NCI-H510A (cell line): ENCODE data around the gene LCA5.
"Not testable (repeated sequence)": the region's sequence is repeated elsewhere in the genome, so short reads cannot be mapped to it uniquely, and the experiment has no call there.

Experiments
- DNase-seq: peaks from one replicate; lab custom pipeline; 2025; lab: John Stamatoyannopoulos, UW

Gene LCA5

GRCh38 chr6:79467716-79468115 is 69.5 kb downstream of the LCA5 start:
- DNase-seq = peak; percentile 3

- no peak for DNase-seq
Observed at GRCh38 chr6:79466207-79466834, 70.9 kb downstream of the LCA5 start.

- DNase-seq = no peak
Observed at GRCh38 chr6:79465381-79465780, 71.8 kb downstream of the LCA5 start.

- DNase-seq = no peak
Observed at GRCh38 chr6:79463621-79464050, 73.6 kb downstream of the LCA5 start.

- DNase-seq = no peak
Observed at GRCh38 chr6:79461205-79461604, 76.0 kb downstream of the LCA5 start.

GRCh38 chr6:79455446-79455845 is 81.8 kb downstream of the LCA5 start:
- no peak for DNase-seq

DNA sequence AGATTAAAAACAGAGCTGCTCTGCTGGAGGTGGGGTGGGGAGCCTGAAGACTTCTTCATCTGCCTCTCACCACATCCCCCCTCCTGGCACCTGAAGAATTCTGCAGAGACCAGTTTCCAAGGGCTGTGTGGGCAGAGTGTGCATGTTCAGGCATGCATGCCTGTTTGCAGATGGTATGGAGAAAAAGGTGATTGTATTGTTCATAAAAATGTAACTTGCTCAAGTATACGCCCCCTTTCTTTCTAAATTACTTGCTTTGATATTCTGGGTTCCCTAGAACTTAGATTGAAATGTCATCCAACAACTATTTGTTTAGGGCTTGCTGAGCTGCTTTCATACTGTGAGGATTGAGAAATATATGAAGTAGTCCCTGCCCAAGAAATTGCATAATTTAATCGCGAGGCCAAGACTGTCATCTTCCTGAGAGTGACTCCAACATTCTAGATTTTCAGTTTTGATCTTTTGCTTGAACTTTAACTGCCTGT is 83.6 kb downstream of the LCA5 start:
- no peak for DNase-seq

DNA sequence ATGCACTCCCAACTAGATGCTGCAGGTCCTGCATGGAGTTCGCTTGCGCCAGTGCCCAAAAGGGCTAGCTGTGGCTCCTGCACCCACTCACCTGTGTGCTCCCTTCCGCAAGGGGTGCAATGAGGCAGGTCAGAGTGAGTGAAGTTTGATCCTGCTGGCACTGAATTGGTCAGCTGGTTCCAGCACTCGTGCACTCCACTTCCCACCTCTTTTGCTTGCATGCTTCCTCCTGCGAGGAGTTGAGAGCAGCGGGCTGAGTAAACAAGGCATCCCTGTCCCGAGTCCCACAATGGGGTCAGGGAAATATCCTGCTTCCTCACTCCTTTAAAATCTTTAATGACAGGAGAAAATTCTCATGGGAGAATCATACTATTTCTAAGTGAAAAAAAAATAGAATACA is 86.2 kb downstream of the LCA5 start:
- DNase-seq = no peak

- DNase-seq = no peak
Observed at GRCh38 chr6:79446006-79446405, 91.2 kb downstream of the LCA5 start.

GRCh38 chr6:79443876-79444275 is 93.4 kb downstream of the LCA5 start:
- not testable (repeated sequence) for DNase-seq

DNA sequence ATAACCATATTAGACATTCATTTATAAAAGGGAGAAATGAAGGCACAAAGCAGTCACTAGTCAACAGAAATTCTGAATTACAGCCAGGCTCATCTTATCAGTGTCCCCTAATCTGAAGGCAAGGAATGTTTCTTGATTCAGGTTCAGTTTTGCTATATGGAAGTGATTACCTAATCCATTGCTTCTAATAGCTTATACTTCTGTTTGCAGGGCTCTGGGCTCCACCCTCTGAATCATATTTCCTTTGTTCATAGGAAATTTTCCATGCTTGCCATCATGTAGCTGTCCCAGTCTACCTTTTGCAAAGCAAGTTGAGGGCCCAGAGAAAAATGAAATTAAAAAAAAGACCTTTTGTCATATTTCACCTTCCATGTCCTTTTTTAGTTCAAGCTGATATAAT is 96.0 kb downstream of the LCA5 start:
- DNase-seq = no peak

DNA sequence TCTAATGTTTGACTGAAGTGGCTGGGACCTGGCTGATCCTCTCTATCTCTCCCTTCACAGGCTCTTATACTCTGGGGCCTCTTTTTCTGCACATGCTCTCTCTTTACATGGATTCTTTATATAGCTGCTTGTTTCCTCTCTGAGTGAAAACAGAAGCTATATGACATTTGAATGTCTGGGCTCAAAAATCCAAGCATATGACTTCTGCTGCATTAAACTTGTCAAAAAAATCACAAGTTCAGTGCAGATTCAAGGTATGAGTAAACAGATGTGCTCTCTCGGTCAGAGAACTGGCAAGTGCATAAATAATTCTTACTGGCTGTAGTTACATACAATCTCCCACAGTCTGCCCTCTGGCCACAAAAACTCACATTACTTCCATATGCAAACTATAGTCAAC is 96.6 kb downstream of the LCA5 start:
- no peak for DNase-seq

GRCh38 chr6:79438030-79438429 is 99.2 kb downstream of the LCA5 start:
- no peak for DNase-seq

- DNase-seq = no peak
Observed at GRCh38 chr6:79436241-79436640, 101.0 kb downstream of the LCA5 start.

DNA sequence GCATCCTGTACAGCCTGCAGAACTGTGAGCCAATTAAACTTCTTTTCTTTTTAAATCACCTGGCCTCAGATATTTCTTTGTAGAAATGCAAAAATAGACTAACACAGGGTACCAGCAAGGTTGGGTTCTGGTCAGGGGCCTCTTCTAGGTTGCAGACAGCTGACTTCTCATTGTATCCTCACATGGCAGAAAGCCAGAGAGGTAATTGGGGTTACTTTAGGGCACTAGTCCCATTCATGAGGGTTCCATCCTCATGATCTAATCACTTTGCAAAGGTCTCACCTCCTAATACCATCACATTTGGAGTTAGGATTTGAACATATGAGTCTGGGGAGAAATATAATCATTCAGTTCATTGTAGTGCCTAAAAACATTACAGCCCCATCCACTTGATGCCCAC is 101.5 kb downstream of the LCA5 start:
- DNase-seq = no peak
